ENCODE measurements around the gene ORM1.

GRCh38 chr9:114371343-114371944 is 48.5 kb downstream of the ORM1 start:
- TF ChIP-seq, protein P1, sequence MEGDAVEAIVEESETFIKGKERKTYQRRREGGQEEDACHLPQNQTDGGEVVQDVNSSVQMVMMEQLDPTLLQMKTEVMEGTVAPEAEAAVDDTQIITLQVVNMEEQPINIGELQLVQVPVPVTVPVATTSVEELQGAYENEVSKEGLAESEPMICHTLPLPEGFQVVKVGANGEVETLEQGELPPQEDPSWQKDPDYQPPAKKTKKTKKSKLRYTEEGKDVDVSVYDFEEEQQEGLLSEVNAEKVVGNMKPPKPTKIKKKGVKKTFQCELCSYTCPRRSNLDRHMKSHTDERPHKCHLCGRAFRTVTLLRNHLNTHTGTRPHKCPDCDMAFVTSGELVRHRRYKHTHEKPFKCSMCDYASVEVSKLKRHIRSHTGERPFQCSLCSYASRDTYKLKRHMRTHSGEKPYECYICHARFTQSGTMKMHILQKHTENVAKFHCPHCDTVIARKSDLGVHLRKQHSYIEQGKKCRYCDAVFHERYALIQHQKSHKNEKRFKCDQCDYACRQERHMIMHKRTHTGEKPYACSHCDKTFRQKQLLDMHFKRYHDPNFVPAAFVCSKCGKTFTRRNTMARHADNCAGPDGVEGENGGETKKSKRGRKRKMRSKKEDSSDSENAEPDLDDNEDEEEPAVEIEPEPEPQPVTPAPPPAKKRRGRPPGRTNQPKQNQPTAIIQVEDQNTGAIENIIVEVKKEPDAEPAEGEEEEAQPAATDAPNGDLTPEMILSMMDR (IDR thresholded peaks at IDR 0.05; ENCODE audit: insufficient read depth, low read length): no peak
- TF ChIP-seq REST (IDR thresholded peaks at IDR 0.05; ENCODE audit: insufficient replicate concordance, low read depth) (no peak), GABPA (IDR thresholded peaks at IDR 0.05; ENCODE audit: low read depth) (no peak)

Measured in HL-60 (cell line).